Caco-2 (cell line): ENCODE data around the gene TEX101. TPM values are rescaled to one million over a fixed set of nuclear protein-coding genes. Genes with fewer than 3 reads are reported as not detected.
"Not testable (repeated sequence)": the region's sequence is repeated elsewhere in the genome, so short reads cannot be mapped to it uniquely, and the experiment has no call there.

Source experiments
- BruUV-seq: library from RNA; stranded (reverse); fragments of 400-500 nt; replicated peaks from 2 replicates; lab custom pipeline; 2021; lab: Mats Ljungman, UMichigan
- CTCF ChIA-PET: fragments of 300-600 bp; sonication (Branson Sonifier 250); formaldehyde crosslinking; loops from one replicate; lab custom pipeline; 2022; ENCODE audit warnings: antibody characterized with exemption; lab: Charles Lee
- POLR2A ChIA-PET: fragments of 300-600 bp; sonication (Branson Sonifier 250); formaldehyde crosslinking; loops from one replicate; lab custom pipeline; 2022; ENCODE audit warnings: antibody characterized with exemption; lab: Charles Lee
- DNase-seq, 2 experiments: peaks; one replicate each; pipeline versions ENCODE4 v3.0.0 to v3.0.0-alpha.2; 2020 to 2022
- H3K27me3 ChIP-seq: replicated peaks from 2 replicates; pipeline ENCODE4 v1.6.0; 2011; ENCODE audit warnings: low read length; ENCODE audit not compliant: control insufficient read depth, insufficient read depth
- H3K36me3 ChIP-seq: 2 replicates; pipeline ENCODE4 v1.5.1; 2011; ENCODE audit warnings: low read length; ENCODE audit not compliant: control insufficient read depth, insufficient read depth
- H3K4me1 ChIP-seq: fragments of 250-450 bp; sonication (Bioruptor Pico); 2 replicates; pipeline ENCODE4 v1.5.1; 2020; ENCODE audit warnings: mild to moderate bottlenecking
- H3K4me3 ChIP-seq: 2 replicates; pipeline ENCODE4 v1.5.1; 2011; ENCODE audit warnings: low read depth, mild to moderate bottlenecking, control low read depth, low read length
- H3K9me3 ChIP-seq: fragments of 250-450 bp; sonication (Bioruptor Pico); 2 replicates; pipeline ENCODE4 v1.5.1; 2020; ENCODE audit warnings: mild to moderate bottlenecking, moderate library complexity
- H3K27ac Mint-ChIP-seq: one replicate; pipeline ENCODE4 v1.8.0; 2022; ENCODE audit warnings: mixed read lengths; ENCODE audit not compliant: unreplicated experiment
- H3K27me3 Mint-ChIP-seq: one replicate; pipeline ENCODE4 v1.8.0; 2022; ENCODE audit warnings: mixed read lengths; ENCODE audit not compliant: insufficient read depth, unreplicated experiment
- H3K36me3 Mint-ChIP-seq: one replicate; pipeline ENCODE4 v1.8.0; 2022; ENCODE audit warnings: mild to moderate bottlenecking, mixed read lengths; ENCODE audit not compliant: insufficient read depth, unreplicated experiment
- H3K4me1 Mint-ChIP-seq: one replicate; pipeline ENCODE4 v1.8.0; 2022; ENCODE audit warnings: low read depth, mixed read lengths; ENCODE audit not compliant: unreplicated experiment
- H3K4me3 Mint-ChIP-seq: one replicate; pipeline ENCODE4 v1.8.0; 2022; ENCODE audit warnings: mild to moderate bottlenecking, moderate library complexity, mixed read lengths; ENCODE audit not compliant: unreplicated experiment
- H3K9me3 Mint-ChIP-seq: one replicate; pipeline ENCODE4 v1.8.0; 2022; ENCODE audit warnings: mixed read lengths; ENCODE audit not compliant: unreplicated experiment
- CTCF ChIP-seq, 2 experiments: fragments of 200-600 bp in 1 of 2; IDR thresholded peaks; 1 replicate in 1 of 2; 2 replicates in 1 of 2; pipeline versions ENCODE4 v1.5.1 to v1.8.0; 2011 to 2022; ENCODE audit warnings: antibody characterized with exemption in 1 of 2, control low read depth in 1 of 2, inconsistent platforms in 1 of 2, low read depth in 1 of 2, low read length in 1 of 2, mild to moderate bottlenecking in 1 of 2, moderate library complexity in 1 of 2; ENCODE audit not compliant: insufficient read depth in 1 of 2, severe bottlenecking in 1 of 2, unreplicated experiment in 1 of 2
- intact Hi-C: fragments of 100-400 bp; cut with micrococcal nuclease; formaldehyde crosslinking; loops from one replicate; pipeline ENCODE4 v1.10.0; 2022; ENCODE audit not compliant: unreplicated experiment
- total RNA-seq: library from RNA; stranded (reverse); gene quantifications from 2 replicates; pipeline ENCODE4 v1.2.3, GENCODE V29; 2022

The TEX101 gene
- total RNA-seq, 1 experiment from 2014 or later, result not detected

- BruUV-seq, H3K27me3 ChIP-seq, POLR2A ChIA-PET, H3K9me3 ChIP-seq, H3K36me3 Mint-ChIP-seq, H3K27me3 Mint-ChIP-seq, H3K27ac Mint-ChIP-seq, H3K4me1 ChIP-seq, H3K36me3 ChIP-seq, CTCF ChIA-PET, H3K4me3 ChIP-seq, DNase-seq, H3K4me1 Mint-ChIP-seq, H3K4me3 Mint-ChIP-seq, intact Hi-C loops, H3K9me3 Mint-ChIP-seq: not testable (repeated sequence)
These were observed 21.2 kb upstream of the TEX101 start for GRCh38 chr19:43393501-43393900.

GRCh38 chr19:43395561-43395960, 19.1 kb upstream of the TEX101 start:
- BruUV-seq, result no TSS peak
- intact Hi-C loops, result no loop called here
- H3K4me3 Mint-ChIP-seq, result no peak overlapping the region
- H3K36me3 Mint-ChIP-seq, result no peaks in the 10 kb centered on the region
- H3K4me1 Mint-ChIP-seq, result no peaks in the 10 kb centered on the region
- CTCF ChIA-PET, result no interaction called here
- no peak for DNase-seq
- peaks cover 8% of the 10 kb centered on the region for H3K9me3 Mint-ChIP-seq
- no peaks in the 10 kb centered on the region for H3K36me3 ChIP-seq
- no peaks in the 10 kb centered on the region for H3K27me3 ChIP-seq
- H3K9me3 ChIP-seq, result no peaks in the 10 kb centered on the region
- H3K27ac Mint-ChIP-seq, result no peak overlapping the region
- POLR2A ChIA-PET, result no interaction called here
- H3K4me3 ChIP-seq, result no peak overlapping the region
- no peak for TF ChIP-seq CTCF (IDR thresholded peaks at IDR 0.05; ENCODE audit: insufficient read depth in 1 of 2, low read depth in 1 of 2, low read length in 1 of 2, severe bottlenecking in 1 of 2, unreplicated experiment in 1 of 2)
- no peaks in the 10 kb centered on the region for H3K27me3 Mint-ChIP-seq
- no peaks in the 10 kb centered on the region for H3K4me1 ChIP-seq

- BruUV-seq, result no TSS peak
- intact Hi-C loops, result no loop called here
- Mint-ChIP-seq H3K4me3 (no peak overlapping the region), H3K36me3 (no peaks in the 10 kb centered on the region), H3K27ac (no peak overlapping the region), H3K27me3 (no peaks in the 10 kb centered on the region), H3K4me1 (no peaks in the 10 kb centered on the region), H3K9me3 (peaks cover 10% of the 10 kb centered on the region)
- POLR2A ChIA-PET, result no interaction called here
- Histone ChIP-seq H3K4me1 (0 out of 2 replicates have a peak, but pooled peaks cover 4% of the 10 kb centered on the region), H3K36me3 (no peaks in the 10 kb centered on the region), H3K4me3 (no peak overlapping the region), H3K9me3 (no peaks in the 10 kb centered on the region), H3K27me3 (no peaks in the 10 kb centered on the region)
- DNase-seq, result no peak
- no peak for TF ChIP-seq CTCF (IDR thresholded peaks at IDR 0.05; ENCODE audit: insufficient read depth in 1 of 2, low read depth in 1 of 2, low read length in 1 of 2, severe bottlenecking in 1 of 2, unreplicated experiment in 1 of 2)
- CTCF ChIA-PET, result no interaction called here
These were observed 8.4 kb upstream of the TEX101 start for GRCh38 chr19:43406297-43406696.
